ENCODE data around the gene COG1.

DNA sequence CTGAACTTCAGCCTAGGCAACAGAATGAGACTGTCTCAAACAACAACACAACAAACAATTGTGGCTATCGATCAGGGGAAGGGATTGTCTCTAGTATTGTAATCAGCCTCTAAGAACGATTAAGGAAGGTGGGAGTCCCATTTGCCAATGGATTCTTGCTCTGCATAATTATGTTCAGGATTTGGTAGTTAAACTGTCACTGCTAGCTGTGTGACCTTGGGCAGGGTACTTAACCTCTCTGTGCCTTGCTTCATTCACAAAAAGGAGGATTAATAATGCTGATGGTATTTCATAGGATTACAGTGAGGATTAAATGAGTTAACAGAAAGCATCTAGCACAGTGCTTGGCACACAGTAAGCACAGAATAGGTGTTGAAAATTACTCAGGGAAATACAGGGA is 34.7 kb upstream of the COG1 start:
- TF ChIP-seq, protein P1, sequence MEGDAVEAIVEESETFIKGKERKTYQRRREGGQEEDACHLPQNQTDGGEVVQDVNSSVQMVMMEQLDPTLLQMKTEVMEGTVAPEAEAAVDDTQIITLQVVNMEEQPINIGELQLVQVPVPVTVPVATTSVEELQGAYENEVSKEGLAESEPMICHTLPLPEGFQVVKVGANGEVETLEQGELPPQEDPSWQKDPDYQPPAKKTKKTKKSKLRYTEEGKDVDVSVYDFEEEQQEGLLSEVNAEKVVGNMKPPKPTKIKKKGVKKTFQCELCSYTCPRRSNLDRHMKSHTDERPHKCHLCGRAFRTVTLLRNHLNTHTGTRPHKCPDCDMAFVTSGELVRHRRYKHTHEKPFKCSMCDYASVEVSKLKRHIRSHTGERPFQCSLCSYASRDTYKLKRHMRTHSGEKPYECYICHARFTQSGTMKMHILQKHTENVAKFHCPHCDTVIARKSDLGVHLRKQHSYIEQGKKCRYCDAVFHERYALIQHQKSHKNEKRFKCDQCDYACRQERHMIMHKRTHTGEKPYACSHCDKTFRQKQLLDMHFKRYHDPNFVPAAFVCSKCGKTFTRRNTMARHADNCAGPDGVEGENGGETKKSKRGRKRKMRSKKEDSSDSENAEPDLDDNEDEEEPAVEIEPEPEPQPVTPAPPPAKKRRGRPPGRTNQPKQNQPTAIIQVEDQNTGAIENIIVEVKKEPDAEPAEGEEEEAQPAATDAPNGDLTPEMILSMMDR (IDR thresholded peaks at IDR 0.05): no peak
- no peak for TF ChIP-seq POLR2AphosphoS5 (IDR thresholded peaks at IDR 0.05)
- TF ChIP-seq POLR2A (IDR thresholded peaks at IDR 0.05): no peak

Data from prostate gland (tissue), 2 donors.